A549 (cell line): ENCODE measurements around the gene SIGLEC7.

Experiments
- CHD4 ChIP-seq: fragments of 200-600 bp; sonication (generic); IDR thresholded peaks from 2 replicates; pipeline ENCODE4 v1.6.1; 2016; ENCODE audit warnings: antibody characterized with exemption, mild to moderate bottlenecking, borderline replicate concordance
- ESRRA ChIP-seq: fragments of 150-350 bp; IDR thresholded peaks from 2 replicates; pipeline ENCODE4 v1.6.1; 2014; ENCODE audit warnings: mild to moderate bottlenecking, low read length, borderline replicate concordance
- KDM1A ChIP-seq: fragments of 200-600 bp; sonication (generic); IDR thresholded peaks from 2 replicates; pipeline ENCODE4 v1.6.1; 2016; ENCODE audit warnings: low read depth, mild to moderate bottlenecking
- MAFK ChIP-seq: fragments of 450-650 bp; IDR thresholded peaks from 2 replicates; pipeline ENCODE4 v1.6.1; 2014; ENCODE audit not compliant: partially characterized antibody
- POLR2A ChIP-seq: IDR thresholded peaks from 2 replicates; pipeline ENCODE4 v1.6.1; 2012; ENCODE audit warnings: mild to moderate bottlenecking, low read length
- RAD21 ChIP-seq, 2 experiments: fragments of >200 bp in 1 of 2; sonication (Bioruptor Twin) in 1 of 2; formaldehyde crosslinking in 1 of 2; IDR thresholded peaks in 1 of 2; conservative IDR thresholded peaks in 1 of 2; 2 replicates in 1 of 2; 3 replicates in 1 of 2; pipeline ENCODE4 v1.6.1; 2012 to 2018; ENCODE audit warnings: inconsistent platforms in 1 of 2
- SMC3 ChIP-seq: fragments of >200 bp; sonication (Bioruptor Twin); formaldehyde crosslinking; IDR thresholded peaks from 3 replicates; pipeline ENCODE4 v1.6.1; 2018; ENCODE audit warnings: inconsistent platforms
- TF ChIP-seq, protein P1 (sequence below): fragments of >200 bp; sonication (Bioruptor Twin); formaldehyde crosslinking; IDR thresholded peaks from 3 replicates; pipeline ENCODE4 v1.5.1; 2016
- TF ChIP-seq, protein P2 (sequence below): fragments of 200-600 bp; sonication (generic); IDR thresholded peaks from 2 replicates; pipeline ENCODE4 v1.6.1; 2016; ENCODE audit warnings: antibody characterized with exemption, mild to moderate bottlenecking, moderate library complexity
- TF ChIP-seq, protein P3 (sequence below): fragments of >200 bp; sonication (Bioruptor Twin); formaldehyde crosslinking; IDR thresholded peaks from 3 replicates; pipeline ENCODE4 v1.6.1; 2016
- TF ChIP-seq, protein P4 (sequence below): fragments of 450-650 bp; IDR thresholded peaks from 2 replicates; pipeline ENCODE4 v1.6.1; 2014; ENCODE audit warnings: antibody characterized with exemption
- TF ChIP-seq, protein P5 (sequence below): IDR thresholded peaks from 2 replicates; pipeline ENCODE4 v1.6.1; 2012

DNA sequence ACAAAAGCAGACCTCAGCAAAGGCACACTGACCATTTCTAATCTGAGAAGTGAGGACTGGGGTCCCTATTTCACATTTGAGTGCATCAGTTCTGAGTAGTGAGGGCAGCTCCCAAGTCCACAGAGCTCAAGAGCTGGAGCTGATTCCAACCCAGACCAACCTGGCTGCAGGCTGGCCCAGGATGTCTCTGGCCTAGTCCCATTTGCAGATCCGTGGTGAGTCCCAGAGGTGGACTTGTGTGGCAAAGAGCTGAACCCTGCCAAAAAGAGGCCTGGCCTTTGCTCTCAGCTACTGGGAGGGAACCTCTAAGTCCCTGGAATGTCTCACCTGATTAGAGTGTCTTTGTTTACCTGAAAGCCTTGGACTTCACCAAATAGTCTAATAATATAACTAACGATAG lies 14.6 kb downstream of the SIGLEC7 start:
- TF ChIP-seq POLR2A (no peak), SMC3 (no peak), KDM1A (no peak), CHD4 (no peak), RAD21 (conservative IDR thresholded peaks at IDR 0.05 in 1 of 2, IDR thresholded peaks at IDR 0.05 in 1 of 2) (no peak), ESRRA (no peak), MAFK (no peak)
- TF ChIP-seq, protein P1, sequence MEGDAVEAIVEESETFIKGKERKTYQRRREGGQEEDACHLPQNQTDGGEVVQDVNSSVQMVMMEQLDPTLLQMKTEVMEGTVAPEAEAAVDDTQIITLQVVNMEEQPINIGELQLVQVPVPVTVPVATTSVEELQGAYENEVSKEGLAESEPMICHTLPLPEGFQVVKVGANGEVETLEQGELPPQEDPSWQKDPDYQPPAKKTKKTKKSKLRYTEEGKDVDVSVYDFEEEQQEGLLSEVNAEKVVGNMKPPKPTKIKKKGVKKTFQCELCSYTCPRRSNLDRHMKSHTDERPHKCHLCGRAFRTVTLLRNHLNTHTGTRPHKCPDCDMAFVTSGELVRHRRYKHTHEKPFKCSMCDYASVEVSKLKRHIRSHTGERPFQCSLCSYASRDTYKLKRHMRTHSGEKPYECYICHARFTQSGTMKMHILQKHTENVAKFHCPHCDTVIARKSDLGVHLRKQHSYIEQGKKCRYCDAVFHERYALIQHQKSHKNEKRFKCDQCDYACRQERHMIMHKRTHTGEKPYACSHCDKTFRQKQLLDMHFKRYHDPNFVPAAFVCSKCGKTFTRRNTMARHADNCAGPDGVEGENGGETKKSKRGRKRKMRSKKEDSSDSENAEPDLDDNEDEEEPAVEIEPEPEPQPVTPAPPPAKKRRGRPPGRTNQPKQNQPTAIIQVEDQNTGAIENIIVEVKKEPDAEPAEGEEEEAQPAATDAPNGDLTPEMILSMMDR = no peak
- TF ChIP-seq, protein P2, sequence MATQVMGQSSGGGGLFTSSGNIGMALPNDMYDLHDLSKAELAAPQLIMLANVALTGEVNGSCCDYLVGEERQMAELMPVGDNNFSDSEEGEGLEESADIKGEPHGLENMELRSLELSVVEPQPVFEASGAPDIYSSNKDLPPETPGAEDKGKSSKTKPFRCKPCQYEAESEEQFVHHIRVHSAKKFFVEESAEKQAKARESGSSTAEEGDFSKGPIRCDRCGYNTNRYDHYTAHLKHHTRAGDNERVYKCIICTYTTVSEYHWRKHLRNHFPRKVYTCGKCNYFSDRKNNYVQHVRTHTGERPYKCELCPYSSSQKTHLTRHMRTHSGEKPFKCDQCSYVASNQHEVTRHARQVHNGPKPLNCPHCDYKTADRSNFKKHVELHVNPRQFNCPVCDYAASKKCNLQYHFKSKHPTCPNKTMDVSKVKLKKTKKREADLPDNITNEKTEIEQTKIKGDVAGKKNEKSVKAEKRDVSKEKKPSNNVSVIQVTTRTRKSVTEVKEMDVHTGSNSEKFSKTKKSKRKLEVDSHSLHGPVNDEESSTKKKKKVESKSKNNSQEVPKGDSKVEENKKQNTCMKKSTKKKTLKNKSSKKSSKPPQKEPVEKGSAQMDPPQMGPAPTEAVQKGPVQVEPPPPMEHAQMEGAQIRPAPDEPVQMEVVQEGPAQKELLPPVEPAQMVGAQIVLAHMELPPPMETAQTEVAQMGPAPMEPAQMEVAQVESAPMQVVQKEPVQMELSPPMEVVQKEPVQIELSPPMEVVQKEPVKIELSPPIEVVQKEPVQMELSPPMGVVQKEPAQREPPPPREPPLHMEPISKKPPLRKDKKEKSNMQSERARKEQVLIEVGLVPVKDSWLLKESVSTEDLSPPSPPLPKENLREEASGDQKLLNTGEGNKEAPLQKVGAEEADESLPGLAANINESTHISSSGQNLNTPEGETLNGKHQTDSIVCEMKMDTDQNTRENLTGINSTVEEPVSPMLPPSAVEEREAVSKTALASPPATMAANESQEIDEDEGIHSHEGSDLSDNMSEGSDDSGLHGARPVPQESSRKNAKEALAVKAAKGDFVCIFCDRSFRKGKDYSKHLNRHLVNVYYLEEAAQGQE = no peak
- TF ChIP-seq, protein P3, sequence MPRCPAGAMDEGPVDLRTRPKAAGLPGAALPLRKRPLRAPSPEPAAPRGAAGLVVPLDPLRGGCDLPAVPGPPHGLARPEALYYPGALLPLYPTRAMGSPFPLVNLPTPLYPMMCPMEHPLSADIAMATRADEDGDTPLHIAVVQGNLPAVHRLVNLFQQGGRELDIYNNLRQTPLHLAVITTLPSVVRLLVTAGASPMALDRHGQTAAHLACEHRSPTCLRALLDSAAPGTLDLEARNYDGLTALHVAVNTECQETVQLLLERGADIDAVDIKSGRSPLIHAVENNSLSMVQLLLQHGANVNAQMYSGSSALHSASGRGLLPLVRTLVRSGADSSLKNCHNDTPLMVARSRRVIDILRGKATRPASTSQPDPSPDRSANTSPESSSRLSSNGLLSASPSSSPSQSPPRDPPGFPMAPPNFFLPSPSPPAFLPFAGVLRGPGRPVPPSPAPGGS = no peak
- TF ChIP-seq, protein P4, sequence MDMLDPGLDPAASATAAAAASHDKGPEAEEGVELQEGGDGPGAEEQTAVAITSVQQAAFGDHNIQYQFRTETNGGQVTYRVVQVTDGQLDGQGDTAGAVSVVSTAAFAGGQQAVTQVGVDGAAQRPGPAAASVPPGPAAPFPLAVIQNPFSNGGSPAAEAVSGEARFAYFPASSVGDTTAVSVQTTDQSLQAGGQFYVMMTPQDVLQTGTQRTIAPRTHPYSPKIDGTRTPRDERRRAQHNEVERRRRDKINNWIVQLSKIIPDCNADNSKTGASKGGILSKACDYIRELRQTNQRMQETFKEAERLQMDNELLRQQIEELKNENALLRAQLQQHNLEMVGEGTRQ = no peak
- TF ChIP-seq, protein P5, sequence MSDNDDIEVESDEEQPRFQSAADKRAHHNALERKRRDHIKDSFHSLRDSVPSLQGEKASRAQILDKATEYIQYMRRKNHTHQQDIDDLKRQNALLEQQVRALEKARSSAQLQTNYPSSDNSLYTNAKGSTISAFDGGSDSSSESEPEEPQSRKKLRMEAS = no peak
